ENCODE results near the gene NOTUM. TPM values are rescaled to one million over a fixed set of nuclear protein-coding genes. Genes with fewer than 3 reads are reported as not detected.
A peak's percentile ranks its signal among the peaks of the same experiment; 100 is the strongest.

The NOTUM gene
- total and polyA plus RNA-seq, 2 of the 4 experiments (the other 2 are of a cell fraction), result 0.05 TPM; not detected in 1

- Histone ChIP-seq H2AK5ac (ENCODE audit: low read depth, low read length) (peak overlapping the region; percentile 58; the same call in 1 of the 2 replicates), H3K4ac (ENCODE audit: low read depth, low read length) (no peak overlapping the region), H2BK5ac (ENCODE audit: low read depth, low read length, poor library complexity, severe bottlenecking) (no peak overlapping the region), H3K4me2 (ENCODE audit: low read depth, low read length) (no peak overlapping the region), H2BK20ac (ENCODE audit: low read depth, low read length) (no peak overlapping the region), H3K36me3 (ENCODE audit: control insufficient read depth, insufficient read depth, low read length) (no peaks in the 10 kb centered on the region), H3K27ac (ENCODE audit: insufficient read depth, low read length) (no peak overlapping the region), H2BK120ac (ENCODE audit: low read depth, low read length) (no peak overlapping the region), H2AFZ (replicated peaks; ENCODE audit: low read length, poor library complexity) (peak overlapping the region; percentile 66), H3K14ac (replicated peaks; ENCODE audit: low read depth, low read length) (no peak overlapping the region), H2AK9ac (replicated peaks; ENCODE audit: low read depth, low read length, poor library complexity) (peak overlapping the region; percentile 44), H3K79me1 (ENCODE audit: low read depth in 1 of 2, low read length in 2 of 2) (no peaks in the 10 kb centered on the region), H3K23ac (ENCODE audit: low read depth, low read length) (no peak overlapping the region), H4K20me1 (ENCODE audit: insufficient read depth, low read length) (no peaks in the 10 kb centered on the region), H3K18ac (ENCODE audit: low read depth, low read length) (no peak overlapping the region; the same call in 1 of the 2 replicates), H3K56ac (ENCODE audit: extremely low read depth, insufficient read depth, low read length) (no peak overlapping the region), H3K9me1 (ENCODE audit: insufficient read depth, low read length) (no peaks in the 10 kb centered on the region; the same call in 1 of the 2 replicates), H3K4me3 (ENCODE audit: insufficient read depth, low read depth, low read length) (no peak overlapping the region), H3K4me1 (ENCODE audit: control insufficient read depth, insufficient read depth, low read length) (peaks cover 9% of the 10 kb centered on the region; the same call in 1 of the 2 replicates), H3K9ac (ENCODE audit: low read depth, low read length) (no peak overlapping the region), H4K8ac (ENCODE audit: low read depth in 2 of 2, low read length in 2 of 2) (no peak overlapping the region), H3K9me3 (ENCODE audit: control insufficient read depth, insufficient read depth, low read length) (no peaks in the 10 kb centered on the region; the same call in 1 of the 2 replicates), H2BK15ac (ENCODE audit: low read depth, low read length) (no peak overlapping the region), H3K27me3 (ENCODE audit: control insufficient read depth, insufficient read depth, low read length) (peaks cover 20% of the 10 kb centered on the region), H4K91ac (ENCODE audit: insufficient read depth, low read depth, low read length) (no peak overlapping the region), H4K5ac (ENCODE audit: low read depth, low read length) (no peak overlapping the region)
- CTCF ChIA-PET, result interaction anchor here (0.7 kb wide), 1 partner anchor 74 kb away, joined by 5 read pairs; no protein-coding TSS in a partner anchor
- in situ Hi-C loops (cut with MboI; ENCODE audit: low sequenced_read_pairs) (loop anchor here (5.0 kb wide), 1 partner anchor 51 kb away; no protein-coding TSS in a partner anchor), intact Hi-C loops (cut with micrococcal nuclease) (loop anchor here (10.0 kb wide), 1 partner anchor 188 kb away; no protein-coding TSS in a partner anchor), dilution Hi-C loops (cut with HindIII; ENCODE audit: low sequenced_read_pairs, unreplicated experiment) (no loop called here)
- no peak for TF ChIP-seq MAZ (IDR thresholded peaks at IDR 0.05; ENCODE audit: borderline replicate concordance, low read depth, low read length)
- TF ChIP-seq RFX5 (IDR thresholded peaks at IDR 0.05; ENCODE audit: low read depth, low read length), result no peak
- no peak for TF ChIP-seq BHLHE40 (IDR thresholded peaks at IDR 0.05; ENCODE audit: low read depth, low read length)
- TF ChIP-seq FOS (IDR thresholded peaks at IDR 0.05; ENCODE audit: low read depth, low read length), result no peak
- TF ChIP-seq MXI1 (IDR thresholded peaks at IDR 0.05; ENCODE audit: borderline replicate concordance, low read depth, low read length), result no peak
- peak; percentile 58 for ATAC-seq (ENCODE audit: low read depth)
- BruUV-seq (replicated peaks), result no TSS peak
- POLR2A ChIA-PET (ENCODE audit: unreplicated experiment), result no interaction called here
- 45% methylated on average over 16 of the region's 41 CpGs; no CpG with 5 or more reads in 1 of the 2 experiments for WGBS, 2 experiments (ENCODE audit: extremely low coverage in 2 of 2, insufficient read length in 1 of 2)
- peak; percentile 24 for DNase-seq
These were observed 5.6 kb upstream of the NOTUM start for GRCh38 chr17:81966343-81967243.
